ENCODE data around the gene RALBP1.

The RALBP1 gene

GRCh38 chr18:9562584-9562983 is 87.3 kb downstream of the RALBP1 start:
- POLR2A ChIA-PET = no interaction called here
- CTCF ChIA-PET = no interaction called here
- TF ChIP-seq TARDBP (IDR thresholded peaks at IDR 0.05) (no peak), SUZ12 (IDR thresholded peaks at IDR 0.05) (no peak), FOXA1 (IDR thresholded peaks at IDR 0.05) (no peak), ZNF384 (IDR thresholded peaks at IDR 0.05) (no peak), HDGF (IDR thresholded peaks at IDR 0.05; ENCODE audit: borderline replicate concordance) (no peak), ARNT (IDR thresholded peaks at IDR 0.05) (no peak), FOXM1 (IDR thresholded peaks at IDR 0.05; ENCODE audit: borderline replicate concordance) (no peak), L3MBTL2 (conservative IDR thresholded peaks at IDR 0.05) (no peak)
- DNase-seq (ENCODE audit: extremely low spot score) = no peak

- POLR2A ChIA-PET = no interaction called here
- CTCF ChIA-PET = no interaction called here
Measured at GRCh38 chr18:9563331-9563730, 88.0 kb downstream of the RALBP1 start.

GRCh38 chr18:9565407-9565806 is 90.1 kb downstream of the RALBP1 start:
- TF ChIP-seq L3MBTL2 (conservative IDR thresholded peaks at IDR 0.05) = no peak
- TF ChIP-seq SP1 (IDR thresholded peaks at IDR 0.05) = no peak
- TF ChIP-seq HDGF (IDR thresholded peaks at IDR 0.05; ENCODE audit: borderline replicate concordance) = no peak
- no peak for TF ChIP-seq FOXM1 (IDR thresholded peaks at IDR 0.05; ENCODE audit: borderline replicate concordance)
- no peak for TF ChIP-seq ELF4 (IDR thresholded peaks at IDR 0.05)
- TF ChIP-seq FOXK2 (IDR thresholded peaks at IDR 0.05) = no peak
- no peak for TF ChIP-seq BHLHE40 (IDR thresholded peaks at IDR 0.05; ENCODE audit: borderline replicate concordance)
- TF ChIP-seq ZNF384 (IDR thresholded peaks at IDR 0.05) = no peak
- TF ChIP-seq NFRKB (IDR thresholded peaks at IDR 0.05) = no peak
- no peak for TF ChIP-seq CTBP1 (IDR thresholded peaks at IDR 0.05; ENCODE audit: borderline replicate concordance)
- no peak for TF ChIP-seq TARDBP (IDR thresholded peaks at IDR 0.05)
- TF ChIP-seq SUZ12 (IDR thresholded peaks at IDR 0.05) = no peak
- TF ChIP-seq LEF1 (IDR thresholded peaks at IDR 0.05; ENCODE audit: borderline replicate concordance) = no peak
- TF ChIP-seq FOXA1 (IDR thresholded peaks at IDR 0.05) = no peak
- ChIA-PET POLR2A (no interaction called here), CTCF (interaction anchor here (1.0 kb wide), 1 partner anchor 10 kb away, joined by 5 read pairs; no protein-coding TSS in a partner anchor)
- DNase-seq (ENCODE audit: extremely low spot score) = no peak

More at GRCh38 chr18:9563331-9563730, 88.0 kb downstream of the RALBP1 start:
- DNase-seq (ENCODE audit: extremely low spot score) = no peak
- no peak for TF ChIP-seq ARNT (IDR thresholded peaks at IDR 0.05)

GRCh38 chr18:9568186-9568585 is 92.9 kb downstream of the RALBP1 start:
- no peak for DNase-seq (ENCODE audit: extremely low spot score)
- TF ChIP-seq LEF1 (IDR thresholded peaks at IDR 0.05; ENCODE audit: borderline replicate concordance) (no peak), PKNOX1 (IDR thresholded peaks at IDR 0.05) (no peak), CTBP1 (IDR thresholded peaks at IDR 0.05; ENCODE audit: borderline replicate concordance) (no peak), ARNT (IDR thresholded peaks at IDR 0.05) (no peak), TARDBP (IDR thresholded peaks at IDR 0.05) (no peak), SUZ12 (IDR thresholded peaks at IDR 0.05) (no peak), SP1 (IDR thresholded peaks at IDR 0.05) (no peak), FOXM1 (IDR thresholded peaks at IDR 0.05; ENCODE audit: borderline replicate concordance) (no peak), HDGF (IDR thresholded peaks at IDR 0.05; ENCODE audit: borderline replicate concordance) (no peak), FOXA1 (IDR thresholded peaks at IDR 0.05) (no peak), L3MBTL2 (conservative IDR thresholded peaks at IDR 0.05) (no peak), BHLHE40 (IDR thresholded peaks at IDR 0.05; ENCODE audit: borderline replicate concordance) (no peak), ELF4 (IDR thresholded peaks at IDR 0.05) (no peak), NFRKB (IDR thresholded peaks at IDR 0.05) (no peak)
- POLR2A ChIA-PET = no interaction called here
- CTCF ChIA-PET = no interaction called here

GRCh38 chr18:9569178-9569577 is 93.9 kb downstream of the RALBP1 start:
- ChIA-PET POLR2A (no interaction called here), CTCF (no interaction called here)
- no peak for TF ChIP-seq FOXM1 (IDR thresholded peaks at IDR 0.05; ENCODE audit: borderline replicate concordance)
- TF ChIP-seq ELF4 (IDR thresholded peaks at IDR 0.05) = no peak
- no peak for TF ChIP-seq TARDBP (IDR thresholded peaks at IDR 0.05)
- TF ChIP-seq FOXK2 (IDR thresholded peaks at IDR 0.05) = no peak
- no peak for TF ChIP-seq L3MBTL2 (conservative IDR thresholded peaks at IDR 0.05)
- TF ChIP-seq HDGF (IDR thresholded peaks at IDR 0.05; ENCODE audit: borderline replicate concordance) = no peak
- no peak for TF ChIP-seq PKNOX1 (IDR thresholded peaks at IDR 0.05)
- DNase-seq (ENCODE audit: extremely low spot score) = no peak

- ChIA-PET CTCF (no interaction called here), POLR2A (no interaction called here)
- DNase-seq (ENCODE audit: extremely low spot score) = no peak
- TF ChIP-seq NFRKB (IDR thresholded peaks at IDR 0.05) (no peak), PKNOX1 (IDR thresholded peaks at IDR 0.05) (no peak), FOXM1 (IDR thresholded peaks at IDR 0.05; ENCODE audit: borderline replicate concordance) (no peak), LEF1 (IDR thresholded peaks at IDR 0.05; ENCODE audit: borderline replicate concordance) (no peak), BHLHE40 (IDR thresholded peaks at IDR 0.05; ENCODE audit: borderline replicate concordance) (no peak), FOXA1 (IDR thresholded peaks at IDR 0.05) (no peak), SUZ12 (IDR thresholded peaks at IDR 0.05) (no peak), CTBP1 (IDR thresholded peaks at IDR 0.05; ENCODE audit: borderline replicate concordance) (no peak), ZNF384 (IDR thresholded peaks at IDR 0.05) (no peak), HDGF (IDR thresholded peaks at IDR 0.05; ENCODE audit: borderline replicate concordance) (no peak), L3MBTL2 (conservative IDR thresholded peaks at IDR 0.05) (no peak), TARDBP (IDR thresholded peaks at IDR 0.05) (no peak)
Measured at GRCh38 chr18:9570255-9570654, 94.9 kb downstream of the RALBP1 start.

- DNase-seq (ENCODE audit: extremely low spot score) = no peak
- ChIA-PET POLR2A (no interaction called here), CTCF (no interaction called here)
- TF ChIP-seq L3MBTL2 (conservative IDR thresholded peaks at IDR 0.05) (no peak), ZNF384 (IDR thresholded peaks at IDR 0.05) (no peak), LEF1 (IDR thresholded peaks at IDR 0.05; ENCODE audit: borderline replicate concordance) (no peak), FOXA1 (IDR thresholded peaks at IDR 0.05) (no peak), PKNOX1 (IDR thresholded peaks at IDR 0.05) (no peak), ELF4 (IDR thresholded peaks at IDR 0.05) (no peak), NFRKB (IDR thresholded peaks at IDR 0.05) (no peak), FOXM1 (IDR thresholded peaks at IDR 0.05; ENCODE audit: borderline replicate concordance) (no peak), TARDBP (IDR thresholded peaks at IDR 0.05) (no peak), FOXK2 (IDR thresholded peaks at IDR 0.05) (no peak), SUZ12 (IDR thresholded peaks at IDR 0.05) (no peak), HDGF (IDR thresholded peaks at IDR 0.05; ENCODE audit: borderline replicate concordance) (no peak), CTBP1 (IDR thresholded peaks at IDR 0.05; ENCODE audit: borderline replicate concordance) (no peak), SP1 (IDR thresholded peaks at IDR 0.05) (no peak), BHLHE40 (IDR thresholded peaks at IDR 0.05; ENCODE audit: borderline replicate concordance) (no peak)
Measured at GRCh38 chr18:9571546-9571945, 96.2 kb downstream of the RALBP1 start.
